ENCODE results near the gene IFT57.

DNA sequence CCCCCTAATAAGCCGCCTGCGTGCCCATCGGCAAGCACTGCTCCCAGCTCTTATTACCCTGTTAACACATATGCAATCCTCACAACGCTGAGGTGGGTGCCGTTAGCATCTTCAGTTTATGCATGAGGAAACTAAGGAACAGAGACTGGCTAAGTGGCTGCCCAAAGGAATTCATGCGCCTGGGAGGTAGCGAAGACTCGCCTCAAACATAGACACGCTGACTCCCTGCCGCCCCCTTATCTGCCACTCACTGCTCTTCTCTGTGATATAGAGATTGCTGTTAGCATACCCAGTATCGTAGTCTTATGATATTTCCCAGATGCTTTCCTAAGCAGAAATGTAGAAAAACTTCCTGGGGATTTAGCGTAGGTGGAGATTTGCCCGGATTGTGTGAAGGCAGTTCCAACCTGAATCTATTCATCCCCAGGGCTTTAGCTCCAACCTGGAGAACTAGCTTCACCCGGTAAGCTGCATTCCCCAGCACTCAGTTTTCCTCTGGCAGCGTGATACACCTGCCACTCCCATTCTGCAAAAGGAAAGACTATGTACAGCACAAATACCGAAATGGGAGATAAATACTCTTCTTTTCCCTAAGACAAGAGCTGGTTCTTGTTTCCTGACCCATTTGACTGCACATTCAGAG lies 107.7 kb downstream of the IFT57 start:
- TF ChIP-seq, protein P1, sequence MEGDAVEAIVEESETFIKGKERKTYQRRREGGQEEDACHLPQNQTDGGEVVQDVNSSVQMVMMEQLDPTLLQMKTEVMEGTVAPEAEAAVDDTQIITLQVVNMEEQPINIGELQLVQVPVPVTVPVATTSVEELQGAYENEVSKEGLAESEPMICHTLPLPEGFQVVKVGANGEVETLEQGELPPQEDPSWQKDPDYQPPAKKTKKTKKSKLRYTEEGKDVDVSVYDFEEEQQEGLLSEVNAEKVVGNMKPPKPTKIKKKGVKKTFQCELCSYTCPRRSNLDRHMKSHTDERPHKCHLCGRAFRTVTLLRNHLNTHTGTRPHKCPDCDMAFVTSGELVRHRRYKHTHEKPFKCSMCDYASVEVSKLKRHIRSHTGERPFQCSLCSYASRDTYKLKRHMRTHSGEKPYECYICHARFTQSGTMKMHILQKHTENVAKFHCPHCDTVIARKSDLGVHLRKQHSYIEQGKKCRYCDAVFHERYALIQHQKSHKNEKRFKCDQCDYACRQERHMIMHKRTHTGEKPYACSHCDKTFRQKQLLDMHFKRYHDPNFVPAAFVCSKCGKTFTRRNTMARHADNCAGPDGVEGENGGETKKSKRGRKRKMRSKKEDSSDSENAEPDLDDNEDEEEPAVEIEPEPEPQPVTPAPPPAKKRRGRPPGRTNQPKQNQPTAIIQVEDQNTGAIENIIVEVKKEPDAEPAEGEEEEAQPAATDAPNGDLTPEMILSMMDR (IDR thresholded peaks at IDR 0.05; ENCODE audit: insufficient read depth, low read length): no peak
- TF ChIP-seq POLR2AphosphoS5 (IDR thresholded peaks at IDR 0.05; ENCODE audit: low read depth) (no peak), GABPA (IDR thresholded peaks at IDR 0.05; ENCODE audit: low read depth) (no peak)
- TF ChIP-seq, protein P2, sequence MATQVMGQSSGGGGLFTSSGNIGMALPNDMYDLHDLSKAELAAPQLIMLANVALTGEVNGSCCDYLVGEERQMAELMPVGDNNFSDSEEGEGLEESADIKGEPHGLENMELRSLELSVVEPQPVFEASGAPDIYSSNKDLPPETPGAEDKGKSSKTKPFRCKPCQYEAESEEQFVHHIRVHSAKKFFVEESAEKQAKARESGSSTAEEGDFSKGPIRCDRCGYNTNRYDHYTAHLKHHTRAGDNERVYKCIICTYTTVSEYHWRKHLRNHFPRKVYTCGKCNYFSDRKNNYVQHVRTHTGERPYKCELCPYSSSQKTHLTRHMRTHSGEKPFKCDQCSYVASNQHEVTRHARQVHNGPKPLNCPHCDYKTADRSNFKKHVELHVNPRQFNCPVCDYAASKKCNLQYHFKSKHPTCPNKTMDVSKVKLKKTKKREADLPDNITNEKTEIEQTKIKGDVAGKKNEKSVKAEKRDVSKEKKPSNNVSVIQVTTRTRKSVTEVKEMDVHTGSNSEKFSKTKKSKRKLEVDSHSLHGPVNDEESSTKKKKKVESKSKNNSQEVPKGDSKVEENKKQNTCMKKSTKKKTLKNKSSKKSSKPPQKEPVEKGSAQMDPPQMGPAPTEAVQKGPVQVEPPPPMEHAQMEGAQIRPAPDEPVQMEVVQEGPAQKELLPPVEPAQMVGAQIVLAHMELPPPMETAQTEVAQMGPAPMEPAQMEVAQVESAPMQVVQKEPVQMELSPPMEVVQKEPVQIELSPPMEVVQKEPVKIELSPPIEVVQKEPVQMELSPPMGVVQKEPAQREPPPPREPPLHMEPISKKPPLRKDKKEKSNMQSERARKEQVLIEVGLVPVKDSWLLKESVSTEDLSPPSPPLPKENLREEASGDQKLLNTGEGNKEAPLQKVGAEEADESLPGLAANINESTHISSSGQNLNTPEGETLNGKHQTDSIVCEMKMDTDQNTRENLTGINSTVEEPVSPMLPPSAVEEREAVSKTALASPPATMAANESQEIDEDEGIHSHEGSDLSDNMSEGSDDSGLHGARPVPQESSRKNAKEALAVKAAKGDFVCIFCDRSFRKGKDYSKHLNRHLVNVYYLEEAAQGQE (IDR thresholded peaks at IDR 0.05; ENCODE audit: insufficient replicate concordance, low read depth): no peak

All from HL-60 (cell line).